NCI-H748 (cell line): ENCODE results near the gene INSIG1.

Source experiments
- DNase-seq: peaks from one replicate; lab custom pipeline; 2025; ENCODE audit not compliant: unreplicated experiment; lab: John Stamatoyannopoulos, UW

Gene INSIG1

GRCh38 chr7:155265961-155266360 is 31.7 kb upstream of the INSIG1 start:
- no peak for DNase-seq

GRCh38 chr7:155266440-155266839 is 31.2 kb upstream of the INSIG1 start:
- DNase-seq: no peak

GRCh38 chr7:155267023-155267422 is 30.7 kb upstream of the INSIG1 start:
- DNase-seq: no peak

- DNase-seq: no peak
These were observed 30.2 kb upstream of the INSIG1 start for GRCh38 chr7:155267436-155267835.

- no peak for DNase-seq
These were observed 29.5 kb upstream of the INSIG1 start for GRCh38 chr7:155268211-155268610.

GRCh38 chr7:155268921-155269650 is 28.6 kb upstream of the INSIG1 start:
- DNase-seq: no peak

GRCh38 chr7:155269766-155270585 is 27.7 kb upstream of the INSIG1 start:
- no peak for DNase-seq

- no peak for DNase-seq
These were observed 26.8 kb upstream of the INSIG1 start for GRCh38 chr7:155270861-155271260.

GRCh38 chr7:155274633-155275355 is 22.9 kb upstream of the INSIG1 start:
- no peak for DNase-seq

GRCh38 chr7:155276042-155276799 is 21.5 kb upstream of the INSIG1 start:
- DNase-seq: no peak

GRCh38 chr7:155276800-155277375 is 20.8 kb upstream of the INSIG1 start:
- DNase-seq: peak; percentile 17

- DNase-seq: no peak
These were observed 20.2 kb upstream of the INSIG1 start for GRCh38 chr7:155277385-155277994.

- DNase-seq: no peak
These were observed 18.8 kb upstream of the INSIG1 start for GRCh38 chr7:155278921-155279320.

- no peak for DNase-seq
These were observed 17.8 kb upstream of the INSIG1 start for GRCh38 chr7:155279787-155280445.

- DNase-seq: no peak
These were observed 17.0 kb upstream of the INSIG1 start for GRCh38 chr7:155280446-155281397.

GRCh38 chr7:155281398-155281969 is 16.2 kb upstream of the INSIG1 start:
- DNase-seq: no peak

- DNase-seq: no peak
These were observed 15.0 kb upstream of the INSIG1 start for GRCh38 chr7:155282671-155283070.

- DNase-seq: no peak
These were observed 14.0 kb upstream of the INSIG1 start for GRCh38 chr7:155283565-155284194.
